GM18498 (cell line): ENCODE measurements around the gene USP34.
"Not testable (repeated sequence)": the region's sequence is repeated elsewhere in the genome, so short reads cannot be mapped to it uniquely, and the experiment has no call there.

Experiments used
- ATAC-seq: cut with Tn5 transposase; IDR thresholded peaks from one replicate; pipeline ENCODE4 v1.9.1; 2021; ENCODE audit warnings: mild to moderate bottlenecking, moderate library complexity; ENCODE audit not compliant: unreplicated experiment

USP34 gene

DNA sequence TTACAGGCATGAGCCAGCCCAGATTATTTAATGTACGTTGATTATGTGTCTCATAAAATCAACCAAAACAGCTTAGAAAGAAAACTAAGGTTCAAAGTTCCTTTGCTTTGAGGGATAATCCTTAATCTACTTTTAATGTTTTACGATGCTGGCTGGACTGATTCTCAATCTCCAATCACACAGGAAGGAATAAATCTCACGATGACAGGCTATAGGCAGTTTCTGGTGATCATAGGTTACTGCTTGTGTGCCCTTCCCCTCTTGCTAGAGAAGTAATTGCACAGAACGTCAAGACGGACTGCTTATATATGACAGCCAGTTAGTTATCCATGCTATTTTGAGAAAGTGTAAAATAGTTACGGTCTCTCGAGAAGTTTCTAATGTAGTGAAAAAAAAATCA, 265.8 kb downstream of the USP34 start:
- ATAC-seq, result no peak

DNA sequence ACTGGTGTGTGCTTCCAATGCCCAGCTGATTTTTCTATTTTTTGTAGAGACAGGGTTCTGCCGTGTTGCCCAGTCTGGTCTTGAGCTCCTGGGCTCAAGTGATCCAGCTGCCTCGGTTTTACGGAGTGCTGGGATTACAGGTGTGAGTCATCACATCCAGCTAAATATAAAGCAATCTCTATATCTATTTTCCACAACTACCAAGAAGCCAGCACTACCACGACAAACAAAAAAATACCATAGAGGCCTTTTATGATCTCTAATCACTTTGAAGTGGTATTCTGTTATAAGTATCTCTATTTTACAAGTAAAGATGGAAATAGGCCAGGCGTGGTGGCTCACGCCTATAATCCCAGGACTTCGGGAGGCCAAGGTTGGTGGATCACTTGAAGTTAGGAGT, 274.2 kb downstream of the USP34 start:
- no peak for ATAC-seq

DNA sequence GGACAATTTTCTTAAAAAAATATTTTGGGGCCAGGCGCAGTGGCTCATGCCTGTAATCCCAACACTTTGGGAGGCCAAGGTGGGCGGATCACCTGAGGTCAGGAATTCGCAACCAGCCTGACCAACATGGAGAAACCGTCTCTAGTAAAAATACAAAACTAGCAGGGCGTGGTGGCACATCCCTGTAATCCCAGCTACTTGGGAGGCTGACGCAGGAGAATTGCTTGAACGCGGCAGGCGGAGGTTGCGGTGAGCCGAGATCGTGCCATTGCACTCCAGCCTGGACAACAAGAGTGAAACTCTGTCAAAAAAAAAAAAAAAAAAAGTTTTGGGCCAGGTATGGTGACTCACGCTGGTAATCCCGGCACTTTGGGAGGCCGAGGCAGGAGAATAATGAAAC, 276.2 kb downstream of the USP34 start:
- ATAC-seq, result not testable (repeated sequence)

DNA sequence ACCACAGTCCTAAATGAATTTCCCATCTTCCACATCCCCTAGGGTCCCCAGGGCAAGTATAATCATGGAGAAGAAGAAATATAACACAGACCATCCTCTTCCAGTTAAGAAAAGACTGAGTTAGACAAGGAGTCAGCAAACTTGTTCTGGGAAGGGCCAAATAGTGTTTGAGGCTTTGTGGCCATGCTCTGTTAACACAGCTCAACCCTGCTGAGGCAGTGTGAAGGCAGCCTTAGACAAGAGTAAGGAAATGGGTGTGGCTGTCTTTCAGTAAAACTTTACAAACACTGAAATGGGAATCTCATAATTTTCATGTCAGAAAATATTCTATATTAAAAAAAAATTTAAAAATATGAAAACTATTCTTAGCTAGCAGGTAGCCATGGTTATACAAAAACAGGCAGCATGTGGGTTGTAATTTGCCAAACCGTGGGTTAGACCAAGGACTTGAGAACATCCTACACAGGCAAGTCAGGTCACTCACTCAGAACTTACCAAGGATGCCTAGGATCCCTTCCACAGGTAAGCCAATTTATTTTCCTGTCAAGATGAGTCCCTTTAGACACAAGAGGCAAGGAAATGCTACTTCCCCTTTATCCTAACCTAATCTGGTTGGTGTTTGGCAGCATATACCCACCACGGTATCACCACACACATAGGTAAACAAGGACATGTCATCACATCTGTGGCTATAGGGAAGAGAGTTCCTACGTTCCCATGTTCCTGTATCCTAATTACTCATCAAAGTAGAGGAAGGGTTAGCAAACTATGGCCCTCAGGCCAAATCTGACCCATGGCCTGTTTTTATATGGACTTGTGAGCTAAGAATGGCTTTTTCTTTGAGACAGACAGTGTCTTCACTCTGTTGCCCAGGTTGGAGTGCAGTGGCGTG, 277.0 kb downstream of the USP34 start:
- no peak for ATAC-seq

DNA sequence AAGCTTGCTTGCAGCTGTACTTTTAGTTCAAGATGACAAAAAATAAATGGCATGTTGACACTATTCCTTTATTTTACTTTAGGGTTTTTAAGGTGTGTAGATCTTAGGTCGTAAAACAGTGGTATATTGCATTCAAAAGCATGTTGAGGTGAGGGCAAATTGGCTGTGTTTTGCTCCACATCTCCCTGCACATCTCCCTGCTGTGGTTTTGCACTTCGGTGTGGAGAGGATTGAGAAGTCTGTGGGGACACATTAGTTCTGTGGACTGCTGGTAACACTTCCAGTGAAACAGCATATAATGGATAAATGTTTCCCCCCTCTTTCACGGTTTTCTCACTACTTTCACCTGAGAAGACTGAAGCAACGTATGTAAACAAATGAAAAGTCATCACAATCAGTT, 283.8 kb downstream of the USP34 start:
- no peak for ATAC-seq

DNA sequence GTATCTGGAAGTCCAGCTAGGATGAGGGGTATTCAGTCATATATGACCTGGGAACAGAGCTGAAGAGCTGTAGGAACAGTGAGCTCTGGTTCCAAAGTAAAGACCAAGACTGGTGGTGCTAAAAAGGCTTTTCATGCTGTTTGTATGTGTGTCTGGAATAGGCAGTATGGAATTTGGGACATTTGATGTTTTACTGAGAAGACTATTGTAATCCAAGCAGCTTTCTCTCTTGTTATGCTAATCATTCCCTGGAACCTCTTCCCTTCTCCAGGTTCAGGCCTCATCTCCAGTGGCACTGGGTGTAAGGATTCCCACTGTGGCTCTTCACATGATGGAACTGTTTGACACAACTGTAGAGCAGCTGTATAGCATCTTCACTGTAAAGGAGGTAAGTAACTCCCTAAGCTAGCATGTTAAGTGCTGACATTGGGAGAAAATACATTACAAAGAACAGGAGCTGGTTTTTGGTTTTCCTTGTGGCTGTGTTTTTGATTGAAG, 285.6 kb downstream of the USP34 start:
- ATAC-seq, result no peak

DNA sequence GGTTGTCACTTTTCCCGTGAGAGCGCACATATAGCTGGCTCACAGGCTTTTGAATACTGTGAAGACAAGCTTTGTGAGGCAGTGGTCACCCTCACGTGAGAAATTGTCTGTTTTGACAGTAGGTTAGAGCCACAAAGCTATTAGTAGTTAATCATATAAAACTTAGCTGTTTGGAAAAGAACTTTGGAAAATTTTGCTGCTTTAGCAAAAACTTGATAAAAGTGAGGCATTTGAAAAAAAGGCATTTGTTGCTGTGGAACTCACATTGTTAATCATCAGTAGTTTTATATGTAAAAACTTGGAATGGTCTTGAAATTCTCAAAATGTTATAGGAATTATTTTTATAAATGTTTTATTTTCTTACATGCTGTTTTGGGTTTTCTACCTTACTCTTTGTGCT, 286.6 kb downstream of the USP34 start:
- no peak for ATAC-seq

DNA sequence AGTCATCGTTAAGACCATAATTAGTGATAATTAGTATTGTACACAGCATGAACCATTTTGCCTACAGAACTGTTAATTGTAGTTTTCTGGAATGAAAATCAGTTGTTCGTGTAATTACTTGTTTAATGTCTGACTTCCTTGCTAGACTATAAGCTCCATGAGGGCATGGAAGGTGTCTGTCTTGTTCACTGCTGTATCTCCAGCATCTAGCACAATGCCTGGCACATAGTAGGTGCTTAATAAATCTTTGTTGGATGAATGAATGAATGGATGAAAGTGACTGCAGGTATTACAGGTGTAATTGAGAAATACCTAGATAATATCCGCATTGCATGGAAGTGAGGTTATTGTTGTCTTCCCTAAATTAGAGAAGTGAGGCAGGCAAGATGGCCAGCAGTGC, 287.1 kb downstream of the USP34 start:
- ATAC-seq, result no peak

DNA sequence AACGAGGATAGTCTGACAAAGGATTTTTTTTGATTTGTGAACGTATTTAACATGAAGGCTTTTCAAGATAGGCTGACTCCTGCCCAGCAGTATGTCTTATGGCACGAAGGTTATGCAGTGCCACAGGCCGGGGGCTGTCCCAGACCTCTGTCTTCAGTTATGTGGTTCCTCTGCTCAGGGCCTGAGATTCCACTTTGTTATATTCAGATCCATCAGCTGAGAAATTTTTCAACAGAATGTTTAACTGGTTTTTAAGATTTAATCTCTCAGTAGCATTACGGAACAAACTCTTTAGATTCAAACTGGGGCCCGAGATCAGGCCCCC, 288.9 kb downstream of the USP34 start:
- no peak for ATAC-seq

DNA sequence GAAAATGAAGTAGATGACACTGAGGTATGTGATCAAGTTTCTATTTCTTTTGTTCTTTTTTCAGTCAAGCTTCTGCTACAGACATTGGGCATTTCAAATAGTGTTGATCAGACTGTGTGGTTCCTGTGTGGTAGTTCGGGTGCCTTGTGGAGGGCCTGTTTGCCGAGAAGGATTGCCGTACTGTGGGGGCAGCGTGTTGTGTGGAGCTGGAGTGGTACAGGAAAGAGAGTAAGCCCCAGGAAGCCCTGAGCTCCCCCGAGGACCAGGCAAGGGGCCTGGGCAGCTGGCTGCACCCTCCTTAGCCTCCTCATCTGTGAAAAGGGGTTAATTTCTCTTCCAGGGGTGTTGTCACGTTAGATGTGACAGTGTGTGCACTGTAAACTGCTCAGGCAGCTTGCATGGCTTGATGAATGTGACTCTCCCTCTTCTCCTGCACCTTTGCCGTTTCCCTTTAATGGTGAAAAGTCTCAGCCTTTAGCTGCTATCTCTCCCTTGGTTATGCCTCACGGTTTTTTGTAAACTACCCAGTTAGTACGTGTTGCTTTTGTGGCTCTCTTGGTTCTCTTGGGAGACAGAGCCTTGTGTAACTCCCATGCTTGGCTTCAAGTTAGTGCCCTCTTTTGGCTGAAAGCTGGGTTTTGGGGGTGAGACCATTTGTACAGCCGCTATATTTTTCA, 289.4 kb downstream of the USP34 start:
- ATAC-seq, result no peak

DNA sequence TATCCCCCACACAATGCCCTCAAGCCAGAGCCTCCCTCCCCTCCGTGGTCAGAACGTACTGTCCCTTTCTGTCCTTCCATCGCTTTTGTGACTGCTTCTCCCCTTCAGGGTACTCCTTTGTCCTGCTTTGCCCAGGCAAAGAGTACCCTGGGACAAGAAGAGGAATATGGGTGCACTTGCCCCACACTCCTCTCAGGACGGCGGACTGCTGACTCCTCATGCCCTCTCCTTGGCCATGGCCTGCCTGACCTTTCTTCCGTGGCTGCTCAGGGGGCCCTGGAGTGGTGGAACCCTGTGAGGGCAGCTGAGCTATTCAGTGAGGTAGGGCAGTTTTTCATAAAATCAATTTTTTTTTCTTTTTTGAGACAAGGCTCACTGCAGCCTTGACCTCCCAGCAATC, 290.2 kb downstream of the USP34 start:
- no peak for ATAC-seq

DNA sequence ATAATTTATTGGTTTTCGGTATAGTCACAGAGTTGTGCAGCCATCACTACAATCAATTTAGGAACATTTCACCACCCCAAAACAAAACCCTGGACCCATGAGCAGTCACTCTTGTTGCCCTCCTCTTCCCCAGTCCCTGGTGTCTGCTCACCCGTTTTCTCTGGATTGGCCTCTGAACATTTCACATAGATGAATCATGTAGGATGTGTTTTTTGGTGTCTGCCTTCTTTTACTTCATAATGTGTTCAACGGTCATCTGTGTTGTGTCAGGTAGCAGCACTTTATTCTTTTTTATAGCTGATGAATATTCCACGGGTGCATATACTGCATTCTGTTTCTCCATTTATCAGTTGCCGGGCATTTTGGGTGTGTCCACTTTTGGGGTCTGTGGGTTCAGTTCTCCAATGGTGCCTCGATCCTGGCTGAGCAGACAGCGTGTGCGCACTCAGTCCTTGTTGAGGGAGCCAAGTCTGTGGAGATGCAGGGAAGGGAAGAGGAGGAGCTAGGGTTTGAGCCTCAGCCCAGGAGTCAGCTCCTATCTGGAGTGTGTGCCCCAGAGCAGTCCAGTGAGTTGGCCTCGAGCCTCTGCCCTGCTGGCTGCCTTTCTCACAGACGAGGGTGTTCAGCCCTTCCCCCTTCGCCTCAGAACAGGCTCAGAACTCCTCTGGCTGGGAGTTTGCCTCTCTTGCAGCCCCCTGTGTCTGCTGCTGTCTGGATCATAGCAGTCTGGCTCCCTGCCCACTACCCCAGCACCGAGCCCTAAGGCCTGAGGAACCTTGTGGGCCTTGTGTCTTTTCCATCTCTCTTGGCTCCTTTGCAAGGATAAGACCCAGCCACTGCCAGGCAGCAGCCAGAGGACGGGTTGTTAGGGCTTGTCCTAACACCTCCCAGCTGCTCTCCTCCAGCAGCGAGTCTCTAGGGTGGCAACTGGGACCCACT, 290.9 kb downstream of the USP34 start:
- no peak for ATAC-seq

DNA sequence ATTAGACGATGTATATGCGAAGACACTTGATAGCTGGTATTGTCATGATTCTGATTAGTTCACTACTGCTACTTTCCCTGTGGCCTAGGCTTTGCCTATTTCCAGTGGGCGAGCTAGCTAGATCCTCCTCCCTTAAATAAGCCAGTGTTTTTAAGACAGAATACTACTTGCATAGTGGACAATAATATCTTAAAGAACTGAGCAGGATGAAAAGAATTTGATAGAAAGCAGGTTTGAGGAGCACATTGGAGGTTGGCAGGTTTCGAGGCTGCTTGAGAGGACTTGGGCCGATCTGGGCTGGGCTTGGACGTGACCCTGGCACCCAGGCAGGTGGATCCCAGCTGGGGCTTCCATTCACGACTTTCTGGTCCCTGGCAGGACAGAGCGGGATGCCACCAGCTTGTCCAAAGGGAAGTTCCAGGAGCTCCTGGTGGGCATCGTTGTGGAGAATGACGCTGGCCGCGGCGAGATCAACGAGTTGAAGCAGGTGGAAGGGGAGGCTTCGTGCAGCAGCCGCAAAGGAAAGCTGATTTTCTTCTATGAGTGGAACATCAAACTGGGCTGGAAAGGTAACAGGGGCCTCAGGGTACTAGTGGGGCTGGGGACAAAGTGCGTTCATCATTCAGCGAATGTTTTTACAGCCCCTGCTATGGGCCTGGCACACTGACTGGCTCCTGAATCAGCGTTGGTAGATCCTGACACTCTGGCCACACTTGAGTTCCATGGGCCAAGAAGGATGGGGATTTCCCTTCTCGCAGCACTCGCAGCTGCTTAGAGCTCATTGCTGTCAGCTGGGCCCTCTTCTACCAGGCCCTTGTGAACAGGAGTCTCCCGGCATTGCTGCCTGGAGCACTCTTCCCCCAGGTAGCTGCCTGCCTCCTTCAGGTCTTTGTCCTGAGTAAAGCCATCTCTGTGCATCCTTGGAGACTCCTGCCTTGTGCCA, 292.0 kb downstream of the USP34 start:
- ATAC-seq, result no peak

DNA sequence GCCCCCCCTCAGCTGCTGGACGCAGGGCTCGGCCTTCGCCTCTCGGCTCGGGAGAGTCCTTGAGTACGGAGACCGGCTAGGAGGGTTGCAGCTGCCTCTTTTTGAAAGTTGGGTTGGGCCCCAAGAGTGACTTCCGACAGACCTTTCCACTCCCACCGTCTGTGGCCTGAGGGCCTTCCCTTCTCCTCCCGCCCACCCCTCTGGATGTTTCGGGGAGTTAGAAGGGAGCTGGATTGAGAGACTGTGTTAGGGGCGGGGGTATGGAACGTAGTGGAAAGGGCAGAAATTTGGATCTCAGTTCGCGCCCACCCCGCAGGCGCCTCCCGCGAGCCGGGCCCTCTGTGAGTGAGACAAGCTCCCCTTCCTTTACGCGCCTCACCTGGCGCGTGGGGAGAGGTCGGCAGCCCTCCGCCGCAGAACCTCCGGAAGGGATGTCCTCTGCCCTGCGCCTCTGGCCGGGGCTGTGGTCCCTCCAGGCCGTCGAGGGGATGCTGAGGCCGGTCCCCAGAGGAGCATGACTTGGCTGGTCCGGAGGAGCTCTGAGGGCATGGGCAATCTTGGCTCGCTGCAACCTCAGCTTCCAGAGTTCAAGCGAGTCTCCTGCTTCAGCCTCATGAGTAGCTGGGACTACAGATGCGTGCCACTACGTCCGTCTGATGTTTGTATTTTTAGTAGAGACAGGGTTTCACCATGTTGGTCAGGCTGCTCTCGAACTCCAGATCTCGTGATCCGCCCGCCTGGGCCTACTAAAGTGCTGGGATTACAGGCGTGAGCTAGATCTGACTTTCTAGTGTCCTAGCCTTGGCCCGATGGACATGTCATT, 292.9 kb downstream of the USP34 start:
- ATAC-seq, result peak; percentile 38

DNA sequence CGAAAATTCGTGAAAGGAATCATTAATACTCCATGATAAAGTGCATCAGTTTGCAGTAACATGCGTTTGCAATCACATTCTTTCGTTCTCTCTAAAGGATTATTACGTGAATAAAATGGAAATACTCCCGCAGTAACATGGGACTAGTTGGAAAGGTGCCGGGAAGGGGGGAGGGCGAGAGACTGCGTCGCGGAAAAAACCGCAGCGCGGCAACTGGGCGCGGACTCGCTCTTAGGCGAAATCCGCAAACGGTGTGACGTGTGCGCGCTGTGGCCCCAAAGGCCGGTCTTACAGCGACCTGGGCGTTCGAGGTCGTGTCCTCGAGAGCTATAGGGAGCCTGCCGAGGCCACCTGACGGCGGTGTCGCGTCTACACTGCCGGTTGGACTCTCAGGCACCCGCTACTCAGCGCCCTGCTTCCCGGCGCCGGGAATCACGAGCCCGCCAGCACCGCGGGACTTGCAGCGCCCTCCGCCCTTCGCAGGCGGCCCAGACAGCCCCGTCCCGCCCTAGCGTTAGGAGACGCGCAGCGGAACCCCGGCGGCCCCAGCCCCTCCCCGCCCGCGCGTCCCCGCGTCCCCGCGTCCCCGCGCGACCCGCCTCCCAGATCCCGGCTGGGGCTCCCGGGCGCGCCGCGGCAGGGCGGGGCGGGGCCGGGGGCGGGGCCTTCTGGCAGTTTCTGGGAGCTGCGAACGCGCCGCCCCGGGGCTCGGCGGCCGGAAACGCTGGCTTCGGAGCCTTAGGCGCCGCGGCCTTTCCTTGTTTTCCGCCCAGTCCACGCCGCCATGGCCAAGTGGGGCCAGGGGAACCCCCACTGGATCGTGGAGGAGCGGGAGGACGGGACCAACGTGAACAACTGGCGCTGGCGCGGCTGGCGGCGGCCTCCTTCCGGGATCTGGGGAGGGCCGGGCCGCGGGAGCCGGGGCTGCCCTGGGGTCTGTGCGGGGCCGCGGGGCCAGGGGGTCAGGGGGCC, 293.8 kb downstream of the USP34 start:
- ATAC-seq, result peak; percentile 79

DNA sequence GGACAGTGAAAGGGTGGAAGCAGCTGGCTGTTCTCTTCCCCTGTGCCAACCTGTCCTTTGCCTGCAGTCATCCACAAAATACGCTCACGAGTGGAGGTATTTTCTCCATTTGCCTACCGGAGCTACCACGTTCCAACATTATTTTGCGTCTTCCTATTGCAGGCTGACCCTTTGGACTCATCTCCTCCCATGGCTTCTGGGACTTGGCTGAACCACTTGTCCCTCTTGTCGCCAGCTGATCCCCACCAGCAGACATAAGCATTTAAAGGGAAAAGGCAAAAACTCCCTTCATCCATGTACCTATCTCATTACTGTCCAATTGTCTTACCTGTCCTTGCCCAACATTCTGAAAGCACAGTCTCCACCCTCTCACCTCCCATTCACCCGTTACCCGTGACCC, 295.9 kb downstream of the USP34 start:
- no peak for ATAC-seq

DNA sequence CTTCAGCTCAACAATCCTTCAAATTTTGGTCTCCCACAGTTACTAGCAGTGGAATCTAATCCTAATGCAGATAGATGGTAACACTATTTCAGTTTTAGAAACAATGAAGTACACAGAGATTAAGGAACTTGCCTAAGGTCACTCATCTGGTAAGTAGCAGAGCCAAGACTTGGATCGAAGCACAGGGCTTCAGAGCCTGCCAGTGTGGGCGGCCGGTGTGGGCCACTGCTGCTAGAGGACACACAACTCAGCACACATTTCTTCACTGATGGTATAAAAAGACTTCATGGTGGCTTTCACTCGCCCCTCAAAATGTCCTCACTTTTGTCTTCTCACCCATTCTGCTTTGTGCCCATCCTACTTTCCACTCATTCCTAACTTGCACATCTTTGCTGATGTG, 297.8 kb downstream of the USP34 start:
- ATAC-seq, result no peak

DNA sequence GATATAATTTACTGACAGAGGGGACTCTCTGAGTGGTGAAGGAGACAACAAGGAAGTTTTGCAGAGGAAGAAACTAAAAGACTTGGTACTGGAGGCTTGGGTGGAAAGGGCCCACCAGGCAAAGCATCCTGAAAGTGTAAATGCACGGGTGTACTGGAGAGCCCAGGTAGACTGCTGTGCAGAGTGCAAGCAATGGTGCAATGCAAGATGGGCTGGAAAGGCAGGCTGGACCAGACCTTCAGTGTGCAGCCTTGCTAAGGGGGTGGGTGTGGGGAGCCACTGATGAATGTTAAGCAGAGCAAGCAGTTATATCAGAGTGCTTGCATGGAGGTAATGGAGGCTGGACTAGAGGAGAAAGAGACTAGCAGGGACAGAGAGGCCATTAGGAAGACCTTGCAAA, 298.2 kb downstream of the USP34 start:
- no peak for ATAC-seq
